ENCODE results near the gene PLA2G15. TPM values are rescaled to one million over a fixed set of nuclear protein-coding genes. Genes with fewer than 3 reads are reported as not detected.

The PLA2G15 gene
- total RNA-seq, 2 donors from 2014 or later = 11.6 to 11.8 TPM

GRCh38 chr16:68267612-68268405 lies 22.6 kb downstream of the PLA2G15 start:
- Mint-ChIP-seq H3K4me1 (ENCODE audit: low read depth in 2 of 2) (peaks cover 33 to 36% of the 10 kb centered on the region in 2 donors), H3K27me3 (no peaks in the 10 kb centered on the region), H3K9me3 (no peaks in the 10 kb centered on the region), H3K27ac (peak overlapping the region in 1 of 2 donors; percentile 57), H3K4me3 (no peak overlapping the region), H3K36me3 (peaks cover 6% of the 10 kb centered on the region)
- DNase-seq (ENCODE audit: low spot score) = no peak
- ATAC-seq = no peak

GRCh38 chr16:68269793-68270192 lies 24.6 kb downstream of the PLA2G15 start:
- Mint-ChIP-seq H3K36me3 (peaks cover 11% of the 10 kb centered on the region), H3K4me1 (ENCODE audit: low read depth in 2 of 2) (peaks cover 32 to 34% of the 10 kb centered on the region in 2 donors)
- no peak for ATAC-seq

GRCh38 chr16:68270353-68270752 lies 25.2 kb downstream of the PLA2G15 start:
- DNase-seq (ENCODE audit: low spot score) = no peak
- H3K4me3 Mint-ChIP-seq = no peak overlapping the region
- peaks cover 26 to 29% of the 10 kb centered on the region in 2 donors for H3K4me1 Mint-ChIP-seq (ENCODE audit: low read depth in 2 of 2)
- H3K9me3 Mint-ChIP-seq = no peaks in the 10 kb centered on the region
- H3K27me3 Mint-ChIP-seq = no peaks in the 10 kb centered on the region
- peak overlapping the region in 1 of 2 donors; percentile 61 for H3K27ac Mint-ChIP-seq
- peaks cover 11% of the 10 kb centered on the region for H3K36me3 Mint-ChIP-seq
- ATAC-seq = peak in 1 of 2 donors; percentile 59

More at GRCh38 chr16:68269793-68270192, 24.6 kb downstream of the PLA2G15 start:
- DNase-seq (ENCODE audit: low spot score) = no peak
- Mint-ChIP-seq H3K4me3 (no peak overlapping the region), H3K27me3 (no peaks in the 10 kb centered on the region), H3K9me3 (no peaks in the 10 kb centered on the region), H3K27ac (peak overlapping the region in 1 of 2 donors; percentile 61)

GRCh38 chr16:68272507-68273209 lies 27.5 kb downstream of the PLA2G15 start:
- no peak for ATAC-seq
- Mint-ChIP-seq H3K27me3 (no peaks in the 10 kb centered on the region), H3K4me1 (ENCODE audit: low read depth in 2 of 2) (peaks cover 30 to 31% of the 10 kb centered on the region in 2 donors), H3K4me3 (no peak overlapping the region), H3K36me3 (peaks cover 11% of the 10 kb centered on the region), H3K9me3 (no peaks in the 10 kb centered on the region), H3K27ac (peak overlapping the region; percentile 57 to 87)
- DNase-seq (ENCODE audit: low spot score) = no peak

- Mint-ChIP-seq H3K36me3 (peaks cover 11% of the 10 kb centered on the region), H3K27ac (peak overlapping the region; percentile 57 to 87), H3K4me1 (ENCODE audit: low read depth in 2 of 2) (peaks cover 30 to 31% of the 10 kb centered on the region in 2 donors), H3K9me3 (no peaks in the 10 kb centered on the region), H3K27me3 (no peaks in the 10 kb centered on the region), H3K4me3 (peak overlapping the region; percentile 3)
- no peak for DNase-seq (ENCODE audit: low spot score)
- no peak for ATAC-seq
These were observed 28.3 kb downstream of the PLA2G15 start for GRCh38 chr16:68273459-68273858.

GRCh38 chr16:68273896-68274295 lies 28.7 kb downstream of the PLA2G15 start:
- peaks cover 30 to 31% of the 10 kb centered on the region in 2 donors for H3K4me1 Mint-ChIP-seq (ENCODE audit: low read depth in 2 of 2)
- H3K36me3 Mint-ChIP-seq = peaks cover 11% of the 10 kb centered on the region
- H3K9me3 Mint-ChIP-seq = no peaks in the 10 kb centered on the region
- H3K27me3 Mint-ChIP-seq = no peaks in the 10 kb centered on the region
- DNase-seq (ENCODE audit: low spot score) = no peak
- no peak overlapping the region for H3K4me3 Mint-ChIP-seq
- ATAC-seq = no peak
- peak overlapping the region; percentile 21 to 68 for H3K27ac Mint-ChIP-seq

GRCh38 chr16:68274441-68274840 lies 29.3 kb downstream of the PLA2G15 start:
- no peak for DNase-seq (ENCODE audit: low spot score)
- Mint-ChIP-seq H3K27me3 (no peaks in the 10 kb centered on the region), H3K4me3 (no peak overlapping the region), H3K27ac (peak overlapping the region; percentile 21 to 68), H3K9me3 (no peaks in the 10 kb centered on the region), H3K4me1 (ENCODE audit: low read depth in 2 of 2) (peaks cover 25% of the 10 kb centered on the region in 2 donors), H3K36me3 (peaks cover 6% of the 10 kb centered on the region)
- ATAC-seq = no peak

- Mint-ChIP-seq H3K27me3 (no peaks in the 10 kb centered on the region), H3K36me3 (peaks cover 5% of the 10 kb centered on the region), H3K27ac (peak overlapping the region; percentile 27 to 90), H3K4me3 (peak overlapping the region; percentile 30), H3K4me1 (ENCODE audit: low read depth in 2 of 2) (peaks cover 20 to 25% of the 10 kb centered on the region in 2 donors), H3K9me3 (no peaks in the 10 kb centered on the region)
- DNase-seq (ENCODE audit: low spot score) (peak; percentile 48), ATAC-seq (peak in 1 of 2 donors; percentile 46)
These were observed 30.5 kb downstream of the PLA2G15 start for GRCh38 chr16:68275611-68276191.

- Mint-ChIP-seq H3K27me3 (no peaks in the 10 kb centered on the region), H3K36me3 (peaks cover 5% of the 10 kb centered on the region), H3K9me3 (no peaks in the 10 kb centered on the region), H3K4me1 (ENCODE audit: low read depth in 2 of 2) (peaks cover 17 to 25% of the 10 kb centered on the region in 2 donors), H3K27ac (peak overlapping the region; percentile 27 to 90), H3K4me3 (no peak overlapping the region)
- ATAC-seq = no peak
- DNase-seq (ENCODE audit: low spot score) = no peak
These were observed 31.1 kb downstream of the PLA2G15 start for GRCh38 chr16:68276223-68276622.

GRCh38 chr16:68279726-68280558 lies 34.8 kb downstream of the PLA2G15 start:
- Mint-ChIP-seq H3K27me3 (no peaks in the 10 kb centered on the region), H3K4me3 (no peak overlapping the region), H3K27ac (no peak overlapping the region), H3K36me3 (no peaks in the 10 kb centered on the region), H3K4me1 (ENCODE audit: low read depth in 2 of 2) (peaks cover 37 to 39% of the 10 kb centered on the region in 2 donors), H3K9me3 (no peaks in the 10 kb centered on the region)
- DNase-seq (ENCODE audit: low spot score) = no peak
- ATAC-seq = no peak

GRCh38 chr16:68281368-68282063 lies 36.3 kb downstream of the PLA2G15 start:
- H3K27me3 Mint-ChIP-seq = no peaks in the 10 kb centered on the region
- H3K36me3 Mint-ChIP-seq = peaks cover 6% of the 10 kb centered on the region
- no peak for DNase-seq (ENCODE audit: low spot score)
- no peak overlapping the region for H3K4me3 Mint-ChIP-seq
- no peak for ATAC-seq
- H3K9me3 Mint-ChIP-seq = no peaks in the 10 kb centered on the region
- H3K4me1 Mint-ChIP-seq (ENCODE audit: low read depth in 2 of 2) = peaks cover 36 to 39% of the 10 kb centered on the region in 2 donors
- H3K27ac Mint-ChIP-seq = peak overlapping the region; percentile 17 to 84

- no peak for ATAC-seq
- peaks cover 8% of the 10 kb centered on the region for H3K36me3 Mint-ChIP-seq
- peak overlapping the region; percentile 17 to 84 for H3K27ac Mint-ChIP-seq
- no peaks in the 10 kb centered on the region for H3K27me3 Mint-ChIP-seq
- no peak for DNase-seq (ENCODE audit: low spot score)
- no peak overlapping the region for H3K4me3 Mint-ChIP-seq
- H3K9me3 Mint-ChIP-seq = no peaks in the 10 kb centered on the region
- peaks cover 39 to 43% of the 10 kb centered on the region in 2 donors for H3K4me1 Mint-ChIP-seq (ENCODE audit: low read depth in 2 of 2)
These were observed 36.9 kb downstream of the PLA2G15 start for GRCh38 chr16:68282064-68282452.

GRCh38 chr16:68283346-68283745 lies 38.2 kb downstream of the PLA2G15 start:
- ATAC-seq (no peak), DNase-seq (ENCODE audit: low spot score) (no peak)
- H3K9me3 Mint-ChIP-seq = no peaks in the 10 kb centered on the region
- H3K27me3 Mint-ChIP-seq = no peaks in the 10 kb centered on the region
- peak overlapping the region; percentile 77 for H3K4me3 Mint-ChIP-seq
- peaks cover 50 to 55% of the 10 kb centered on the region in 2 donors for H3K4me1 Mint-ChIP-seq (ENCODE audit: low read depth in 2 of 2)
- H3K27ac Mint-ChIP-seq = peak overlapping the region; percentile 81 to 84
- H3K36me3 Mint-ChIP-seq = peaks cover 8% of the 10 kb centered on the region

All from natural killer cell treated with Interleukin-12 subunit alpha and Interleukin-12 subunit beta and Interleukin-15 and Interleukin-18, amount 100 ng/mL, for 72 hours (primary cell).